IPS-NIHi7 (cell line): Measurements from ENCODE around the gene EPHA7.
A peak's percentile ranks its signal among the peaks of the same experiment; 100 is the strongest.

Experiments
- DNase-seq: peaks from one replicate; pipeline ENCODE4 v3.0.0; 2012; ENCODE audit warnings: mixed read lengths; ENCODE audit errors: extremely low spot score

EPHA7 gene

GRCh38 chr6:93419304-93420162 lies at the start of gene EPHA7:
Gene EPHA7, minus strand, starts transcription at chr6:93419559. Its CDS starts 218 bp downstream, at chr6:93419341.
- DNase-seq: peak; percentile 97

GRCh38 chr6:93468291-93468690 lies 48.9 kb upstream of the EPHA7 start:
- no peak for DNase-seq

- peak; percentile 41 for DNase-seq
Observed at GRCh38 chr6:93454533-93454932, 35.2 kb upstream of the EPHA7 start.

- no peak for DNase-seq
Observed at GRCh38 chr6:93453956-93454355, 34.6 kb upstream of the EPHA7 start.

- no peak for DNase-seq
Observed at GRCh38 chr6:93447874-93448273, 28.5 kb upstream of the EPHA7 start.

- DNase-seq: no peak
Observed at GRCh38 chr6:93437491-93437890, 18.1 kb upstream of the EPHA7 start.

- DNase-seq: no peak
Observed at GRCh38 chr6:93433592-93433991, 14.2 kb upstream of the EPHA7 start.

- DNase-seq: peak; percentile 11
Observed at GRCh38 chr6:93424303-93425064, 5.1 kb upstream of the EPHA7 start.

- peak; percentile 11 for DNase-seq
Observed at GRCh38 chr6:93423542-93423941, 4.2 kb upstream of the EPHA7 start.

GRCh38 chr6:93420163-93420795 lies 920 bp upstream of the EPHA7 start:
- DNase-seq: no peak

GRCh38 chr6:93418408-93419303 lies 703 bp downstream of the EPHA7 start:
- peak; percentile 62 for DNase-seq

- no peak for DNase-seq
Observed at GRCh38 chr6:93418033-93418407, 1.3 kb downstream of the EPHA7 start.

- DNase-seq: no peak
Observed at GRCh38 chr6:93417421-93418013, 1.8 kb downstream of the EPHA7 start.

- peak; percentile 51 for DNase-seq
Observed at GRCh38 chr6:93416571-93417420, 2.6 kb downstream of the EPHA7 start.

GRCh38 chr6:93413190-93413589 lies 6.2 kb downstream of the EPHA7 start:
- DNase-seq: no peak

- DNase-seq: no peak
Observed at GRCh38 chr6:93412452-93412851, 6.9 kb downstream of the EPHA7 start.

GRCh38 chr6:93407186-93407585 lies 12.2 kb downstream of the EPHA7 start:
- no peak for DNase-seq

GRCh38 chr6:93403390-93403789 lies 16.0 kb downstream of the EPHA7 start:
- no peak for DNase-seq

GRCh38 chr6:93398723-93399122 lies 20.6 kb downstream of the EPHA7 start:
- no peak for DNase-seq

GRCh38 chr6:93394471-93394870 lies 24.9 kb downstream of the EPHA7 start:
- DNase-seq: no peak
